AG04449 (cell line): Measurements from ENCODE around the gene DUT.

ENCODE experiments used
- CTCF ChIA-PET: fragments of 350-600 bp; formaldehyde crosslinking; extraction: SDS; loops from one replicate; lab custom pipeline; 2021; ENCODE audit warnings: antibody characterized with exemption; lab: Yijun Ruan, JAX
- POLR2A ChIA-PET: fragments of 400-600, 350-600 bp; formaldehyde crosslinking; extraction: SDS; loops from one replicate; lab custom pipeline; 2020; ENCODE audit warnings: antibody characterized with exemption, inconsistent platforms; lab: Yijun Ruan, JAX
- DNase-seq: peaks from one replicate; pipeline ENCODE4 v3.0.0-alpha.2; 2010; ENCODE audit warnings: low read depth, low spot score
- H3K4me3 ChIP-seq: 2 replicates; pipeline ENCODE4 v1.5.1; 2011; ENCODE audit warnings: low read depth, mild to moderate bottlenecking, control low read depth, low read length
- TF ChIP-seq, protein P1 (sequence below): IDR thresholded peaks from one replicate; pipeline ENCODE4 v1.5.1; 2011; ENCODE audit warnings: mild to moderate bottlenecking, moderate library complexity, low read length, control low read depth, inconsistent platforms; ENCODE audit not compliant: insufficient read depth; ENCODE audit errors: missing control alignments

DUT gene

DNA sequence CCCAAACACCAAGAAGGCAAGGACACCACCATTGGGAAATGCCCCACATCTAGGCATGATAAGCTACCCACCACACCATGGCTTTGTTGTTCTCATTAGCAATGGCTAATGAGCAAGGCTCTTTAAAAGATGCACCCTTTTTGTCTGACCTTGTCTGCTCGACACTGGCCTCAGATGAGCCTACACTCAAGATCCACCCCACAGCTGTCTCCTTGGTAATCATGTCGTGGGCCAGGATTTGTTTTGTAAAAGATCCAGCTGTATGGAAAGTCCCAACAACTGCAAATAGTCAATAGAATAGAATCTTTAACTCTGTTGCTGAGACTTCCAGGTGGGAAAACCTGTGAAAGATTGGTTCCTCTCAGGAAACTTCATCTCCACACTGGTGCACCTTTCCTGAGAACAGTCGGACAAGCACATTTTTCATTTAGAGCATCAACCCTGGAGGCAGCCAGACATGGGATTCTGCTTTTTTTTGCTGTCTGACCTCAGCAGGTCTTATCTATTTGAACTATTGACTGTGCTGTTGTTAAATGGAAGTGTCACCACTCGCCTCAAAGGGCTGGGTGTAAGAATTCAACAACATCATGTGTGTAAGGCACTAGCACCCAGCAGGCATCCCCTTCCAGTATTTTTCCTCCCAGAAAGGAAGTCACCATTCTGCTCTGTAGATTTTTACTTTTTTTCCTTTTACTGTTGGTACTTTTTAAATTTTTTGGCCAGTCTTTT, 35.5 kb downstream of the DUT start:
- DNase-seq: no peak
- TF ChIP-seq, protein P1, sequence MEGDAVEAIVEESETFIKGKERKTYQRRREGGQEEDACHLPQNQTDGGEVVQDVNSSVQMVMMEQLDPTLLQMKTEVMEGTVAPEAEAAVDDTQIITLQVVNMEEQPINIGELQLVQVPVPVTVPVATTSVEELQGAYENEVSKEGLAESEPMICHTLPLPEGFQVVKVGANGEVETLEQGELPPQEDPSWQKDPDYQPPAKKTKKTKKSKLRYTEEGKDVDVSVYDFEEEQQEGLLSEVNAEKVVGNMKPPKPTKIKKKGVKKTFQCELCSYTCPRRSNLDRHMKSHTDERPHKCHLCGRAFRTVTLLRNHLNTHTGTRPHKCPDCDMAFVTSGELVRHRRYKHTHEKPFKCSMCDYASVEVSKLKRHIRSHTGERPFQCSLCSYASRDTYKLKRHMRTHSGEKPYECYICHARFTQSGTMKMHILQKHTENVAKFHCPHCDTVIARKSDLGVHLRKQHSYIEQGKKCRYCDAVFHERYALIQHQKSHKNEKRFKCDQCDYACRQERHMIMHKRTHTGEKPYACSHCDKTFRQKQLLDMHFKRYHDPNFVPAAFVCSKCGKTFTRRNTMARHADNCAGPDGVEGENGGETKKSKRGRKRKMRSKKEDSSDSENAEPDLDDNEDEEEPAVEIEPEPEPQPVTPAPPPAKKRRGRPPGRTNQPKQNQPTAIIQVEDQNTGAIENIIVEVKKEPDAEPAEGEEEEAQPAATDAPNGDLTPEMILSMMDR: no peak
- H3K4me3 ChIP-seq: no peak overlapping the region
- CTCF ChIA-PET: interaction anchor here (1.4 kb wide), 1 partner anchor 16 kb away, joined by 3 read pairs; no protein-coding TSS in a partner anchor
- POLR2A ChIA-PET: no interaction called here

DNA sequence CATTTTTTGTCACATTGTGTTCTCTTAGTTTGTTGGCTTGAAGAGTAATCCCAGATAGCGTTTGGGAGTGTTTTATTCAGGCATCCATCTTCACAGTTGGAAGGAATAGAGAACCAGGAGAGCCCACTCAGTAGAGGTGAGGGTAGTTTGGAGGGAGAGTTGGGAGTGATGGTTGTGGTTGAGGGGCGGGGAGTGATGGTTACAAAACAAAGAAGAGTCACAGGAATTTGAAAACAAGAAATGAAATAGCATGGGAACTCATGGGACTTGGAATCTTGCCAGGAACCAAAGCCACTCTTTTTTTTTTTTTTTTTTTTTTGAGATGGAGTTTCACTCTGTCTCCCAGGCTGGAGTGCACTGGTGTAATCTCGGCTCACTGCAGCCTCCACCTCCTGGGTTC, 36.3 kb downstream of the DUT start:
- DNase-seq: no peak
- no peak overlapping the region for H3K4me3 ChIP-seq
- TF ChIP-seq, protein P1: no peak
- ChIA-PET POLR2A (no interaction called here), CTCF (interaction anchor here (1.5 kb wide), 1 partner anchor 10 kb away, joined by 5 read pairs; no protein-coding TSS in a partner anchor)

DNA sequence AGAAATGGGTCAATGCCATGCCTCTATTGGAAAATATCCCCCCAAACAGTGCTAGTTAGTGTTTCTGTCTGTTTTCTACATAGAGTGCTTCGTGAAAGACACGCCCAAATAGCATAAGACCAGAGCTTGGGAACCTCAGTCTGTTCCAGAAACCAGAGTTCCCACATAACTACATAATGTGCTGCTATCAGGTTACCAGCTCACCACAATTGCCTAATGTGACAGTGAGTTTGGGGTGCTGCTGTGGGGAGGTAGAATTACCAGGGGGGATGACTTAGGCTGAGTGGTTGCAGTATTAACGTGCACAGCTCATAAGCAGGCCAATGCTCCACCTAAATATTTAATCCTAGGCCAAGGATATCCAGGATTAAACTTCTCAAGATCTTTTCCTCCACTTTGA, 39.2 kb downstream of the DUT start:
- ChIA-PET POLR2A (no interaction called here), CTCF (interaction anchor here (1.3 to 3.2 kb wide), 5 partner anchors 10 to 18 kb away, joined by 4 to 17 read pairs (median 5); no protein-coding TSS in a partner anchor)
- H3K4me3 ChIP-seq: no peak overlapping the region
- DNase-seq: peak; percentile 83
- TF ChIP-seq, protein P1: no peak

DNA sequence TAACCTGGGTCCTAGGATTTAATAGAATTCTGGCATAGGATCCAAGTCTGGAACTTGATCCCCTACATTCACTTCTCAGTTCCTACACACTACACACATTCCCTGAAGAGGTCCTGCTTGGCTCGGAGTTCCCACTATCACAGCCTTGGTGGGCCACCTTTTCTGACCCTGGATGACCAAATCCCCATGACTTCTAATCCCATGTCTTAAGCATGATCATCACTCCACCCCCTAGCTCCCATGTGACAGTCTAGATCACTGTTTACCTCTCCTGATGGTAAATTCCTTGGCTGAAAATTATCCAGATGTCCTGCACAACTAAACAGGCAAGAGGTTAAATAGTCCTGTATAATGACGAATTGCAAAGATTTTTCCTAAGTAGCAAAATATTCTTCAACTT, 40.3 kb downstream of the DUT start:
- no peak overlapping the region for H3K4me3 ChIP-seq
- TF ChIP-seq, protein P1: no peak
- ChIA-PET POLR2A (no interaction called here), CTCF (interaction anchor here (1.3 to 2.9 kb wide), 3 partner anchors 11 to 15 kb away, joined by 4 to 17 read pairs (median 5); no protein-coding TSS in a partner anchor)
- DNase-seq: no peak

DNA sequence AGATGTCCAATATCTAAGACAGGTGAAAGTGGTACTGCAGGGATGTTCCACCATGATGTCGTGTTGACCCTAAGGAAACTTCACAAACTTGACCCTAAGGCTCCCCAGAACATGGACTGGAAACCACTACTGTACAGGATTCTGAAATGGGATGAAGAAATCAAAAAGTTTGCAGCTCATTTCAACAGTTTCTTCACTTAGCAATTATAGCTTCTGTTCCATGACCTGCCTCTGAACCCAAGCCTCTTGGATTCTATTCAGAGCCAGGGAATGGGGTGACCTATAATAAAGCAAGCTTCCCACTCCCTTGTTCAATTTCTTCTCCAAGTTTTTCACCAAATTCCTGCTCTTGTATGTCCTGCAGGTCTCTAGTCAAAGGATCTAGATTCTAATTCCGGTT, 40.7 kb downstream of the DUT start:
- no peak for DNase-seq
- ChIA-PET POLR2A (no interaction called here), CTCF (interaction anchor here (2.9 kb wide), 1 partner anchor 13 kb away, joined by 17 read pairs; no protein-coding TSS in a partner anchor)
- H3K4me3 ChIP-seq: no peak overlapping the region
- TF ChIP-seq, protein P1: no peak

DNA sequence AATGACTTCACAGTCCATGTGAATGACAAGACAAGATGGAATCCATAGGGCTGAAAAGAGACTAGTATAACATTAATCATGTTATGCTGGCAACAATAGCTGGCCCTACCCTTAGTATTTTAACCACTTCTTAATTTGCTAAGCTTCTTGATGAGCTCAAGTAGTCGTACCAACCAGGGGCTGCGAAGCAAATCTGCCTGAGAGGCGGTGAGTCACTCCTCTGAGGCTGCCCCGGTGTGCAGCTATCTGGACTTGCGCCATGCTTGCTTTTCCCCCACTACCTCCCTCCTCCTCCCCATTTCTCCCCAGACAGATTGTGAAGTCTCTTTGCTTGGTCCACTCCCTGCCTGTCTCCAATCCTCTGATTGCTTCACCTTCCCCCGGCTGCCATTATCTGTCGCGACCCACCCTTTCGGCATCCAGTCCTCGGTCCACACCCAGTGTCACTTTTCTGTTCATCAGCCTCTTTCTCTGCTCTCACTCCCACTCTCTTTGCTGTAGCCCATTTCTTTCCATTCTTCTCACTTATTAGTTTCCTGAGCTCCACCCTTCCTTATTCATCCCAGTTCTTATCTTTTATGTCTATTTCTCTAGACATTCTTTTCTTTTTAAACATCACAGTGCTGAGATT, 42.7 kb downstream of the DUT start:
- ChIA-PET CTCF (interaction anchor here (1.1 to 1.3 kb wide), 4 partner anchors 13 to 21 kb away, joined by 3 read pairs; no protein-coding TSS in a partner anchor), POLR2A (interaction anchor here (0.9 to 2.2 kb wide), 6 partner anchors 11 to 38 kb away, joined by 3 to 10 read pairs (median 5); no protein-coding TSS in a partner anchor)
- TF ChIP-seq, protein P1: no peak
- no peak for DNase-seq
- H3K4me3 ChIP-seq: no peak overlapping the region
